ENCODE measurements around the gene HAUS5.

The HAUS5 gene

DNA sequence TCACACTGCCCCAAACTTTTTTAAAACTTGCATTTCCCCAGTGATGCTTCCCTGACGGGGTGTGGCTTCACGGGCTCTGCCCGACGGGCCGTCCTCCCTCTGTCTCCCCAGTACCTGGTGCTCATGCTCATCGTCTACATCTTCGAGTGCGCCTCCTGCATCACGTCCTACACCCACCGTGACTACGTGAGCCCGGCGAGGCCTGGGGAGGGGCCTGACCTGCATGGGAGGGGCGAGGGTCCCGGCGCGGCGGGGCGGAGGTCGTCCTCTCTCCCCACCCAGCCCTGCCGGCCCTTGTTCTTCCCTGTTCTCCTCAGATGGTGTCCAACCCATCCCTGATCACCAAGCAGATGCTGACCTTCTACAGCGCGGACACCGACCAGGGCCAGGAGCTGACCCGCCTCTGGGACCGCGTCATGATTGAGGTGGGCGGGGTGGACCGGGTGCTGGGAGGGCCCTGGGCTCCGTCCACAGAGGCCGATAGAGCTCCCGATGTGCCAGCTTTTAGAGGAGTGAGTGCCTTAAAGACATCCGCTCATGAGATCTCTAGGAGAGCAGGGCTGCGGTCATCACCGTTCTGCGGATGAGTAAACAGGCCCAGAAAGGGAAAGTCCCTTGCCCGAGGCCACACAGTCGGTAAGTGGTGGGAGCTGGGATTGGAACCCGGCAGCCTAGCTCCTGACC, 60.7 kb downstream of the HAUS5 start:
- DNase-seq: peak; percentile 21
